A549 (cell line): ENCODE measurements around the gene EXOC3. TPM values are rescaled to one million over a fixed set of nuclear protein-coding genes. Genes with fewer than 3 reads are reported as not detected.
"Not testable (repeated sequence)": the region's sequence is repeated elsewhere in the genome, so short reads cannot be mapped to it uniquely, and the experiment has no call there.

Experiments
- ATAC-seq, 2 experiments: fragments of 200-7000 bp in 1 of 2; fragments of >200 bp in 1 of 2; cut with Nextera tagmentation in 1 of 2; cut with Tn5 transposase in 1 of 2; 3 replicates each; pipeline versions ENCODE4 v1.8.0 to v1.9.1; 2018 to 2020; ENCODE audit warnings: mild to moderate bottlenecking in 1 of 2, moderate library complexity in 1 of 2
- CTCF ChIA-PET: fragments of 300-600 bp; sonication (Branson Sonifier 250); formaldehyde crosslinking; extraction: SDS; loops from one replicate; lab custom pipeline; 2021; ENCODE audit warnings: antibody characterized with exemption, inconsistent platforms; lab: Yijun Ruan, JAX
- POLR2A ChIA-PET: fragments of 350-600 bp; formaldehyde crosslinking; extraction: SDS; loops from one replicate; lab custom pipeline; 2021; ENCODE audit warnings: antibody characterized with exemption, inconsistent platforms; lab: Yijun Ruan, JAX
- DNase-seq, 2 experiments: peaks; one replicate each; pipeline versions ENCODE4 v3.0.0 to v3.0.0-alpha.2; 2011 to 2016; ENCODE audit warnings: low read depth in 1 of 2, low spot score in 1 of 2
- FAIRE-seq: peaks from 2 replicates; lab custom pipeline; 2011; peaks lifted over from hg19 to GRCh38; lab: Jason Lieb, UNC
- H3K27ac ChIP-seq, 2 experiments: fragments of >200 bp; sonication (Bioruptor Twin); formaldehyde crosslinking; 3 replicates each; pipeline ENCODE4 v1.5.1; 2016 to 2017
- H3K4me1 ChIP-seq: fragments of >200 bp; sonication (Bioruptor Twin); formaldehyde crosslinking; 3 replicates; pipeline ENCODE4 v1.6.1; 2016
- H3K4me2 ChIP-seq: fragments of >200 bp; sonication (Bioruptor Twin); formaldehyde crosslinking; 3 replicates; pipeline ENCODE4 v1.6.1; 2016
- H3K4me3 ChIP-seq: fragments of >200 bp; sonication (Bioruptor Twin); formaldehyde crosslinking; 3 replicates; pipeline ENCODE4 v1.5.1; 2016
- H3K9me3 ChIP-seq: fragments of >200 bp; sonication (Bioruptor Twin); formaldehyde crosslinking; 3 replicates; pipeline ENCODE4 v1.6.1; 2016
- CBX8 ChIP-seq: fragments of 200-600 bp; sonication (generic); IDR thresholded peaks from 2 replicates; pipeline ENCODE4 v1.6.1; 2016
- CHD2 ChIP-seq: fragments of 150-350 bp; IDR thresholded peaks from 2 replicates; pipeline ENCODE4 v1.6.1; 2014; ENCODE audit warnings: low read length; ENCODE audit not compliant: partially characterized antibody
- EHMT2 ChIP-seq: fragments of 200-600 bp; sonication (generic); IDR thresholded peaks from 2 replicates; pipeline ENCODE4 v1.6.1; 2016; ENCODE audit warnings: antibody characterized with exemption, low read depth, mild to moderate bottlenecking, moderate library complexity
- HEYL ChIP-seq: fragments of 250-450 bp; sonication (Bioruptor Pico); IDR thresholded peaks from 2 replicates; pipeline ENCODE4 v1.8.0; 2021; ENCODE audit warnings: mild to moderate bottlenecking, moderate library complexity
- HOXA7 ChIP-seq: fragments of 250-450 bp; sonication (Bioruptor Pico); IDR thresholded peaks from 2 replicates; pipeline ENCODE4 v1.5.0; 2020; ENCODE audit warnings: mild to moderate bottlenecking, moderate library complexity
- HOXB5 ChIP-seq: fragments of 250-450 bp; sonication (Bioruptor Pico); IDR thresholded peaks from 2 replicates; pipeline ENCODE4 v1.5.0; 2020; ENCODE audit warnings: mild to moderate bottlenecking, moderate library complexity
- KDM1A ChIP-seq: fragments of 200-600 bp; sonication (generic); IDR thresholded peaks from 2 replicates; pipeline ENCODE4 v1.6.1; 2016; ENCODE audit warnings: low read depth, mild to moderate bottlenecking
- KDM5A ChIP-seq: fragments of 200-600 bp; sonication (generic); IDR thresholded peaks from 2 replicates; pipeline ENCODE4 v1.6.1; 2016; ENCODE audit warnings: antibody characterized with exemption, mild to moderate bottlenecking
- MAFK ChIP-seq: fragments of 450-650 bp; IDR thresholded peaks from 2 replicates; pipeline ENCODE4 v1.6.1; 2014; ENCODE audit not compliant: partially characterized antibody
- MAZ ChIP-seq: fragments of 150-350 bp; IDR thresholded peaks from 2 replicates; pipeline ENCODE4 v1.6.1; 2014; ENCODE audit warnings: antibody characterized with exemption, low read depth, low read length, borderline replicate concordance
- NPAS2 ChIP-seq: fragments of 250-450 bp; sonication (Bioruptor Pico); IDR thresholded peaks from 2 replicates; pipeline ENCODE4 v1.8.0; 2022; ENCODE audit warnings: mild to moderate bottlenecking, moderate library complexity, borderline replicate concordance
- PHF8 ChIP-seq: fragments of 200-600 bp; sonication (generic); IDR thresholded peaks from 2 replicates; pipeline ENCODE4 v1.6.1; 2016; ENCODE audit warnings: low read depth, mild to moderate bottlenecking, antibody characterized with exemption, moderate library complexity, borderline replicate concordance
- RARB ChIP-seq: fragments of 250-450 bp; sonication (Bioruptor Pico); IDR thresholded peaks from 2 replicates; pipeline ENCODE4 v1.8.0; 2021; ENCODE audit warnings: mild to moderate bottlenecking, moderate library complexity
- SREBF2 ChIP-seq: fragments of 450-650 bp; IDR thresholded peaks from 2 replicates; pipeline ENCODE4 v1.6.1; 2014; ENCODE audit warnings: mild to moderate bottlenecking, moderate library complexity
- TFCP2L1 ChIP-seq: fragments of 250-450 bp; sonication (Bioruptor Pico); IDR thresholded peaks from 2 replicates; pipeline ENCODE4 v1.5.0; 2021; ENCODE audit warnings: mild to moderate bottlenecking
- TP53 ChIP-seq: fragments of 250-450 bp; sonication (Bioruptor Pico); IDR thresholded peaks from 2 replicates; pipeline ENCODE4 v1.5.0; 2021; ENCODE audit warnings: mild to moderate bottlenecking, moderate library complexity
- ZFP36 ChIP-seq: fragments of 450-650 bp; IDR thresholded peaks from 2 replicates; pipeline ENCODE4 v1.6.1; 2014; ENCODE audit warnings: borderline replicate concordance; ENCODE audit not compliant: partially characterized antibody
- ZNF302 ChIP-seq: fragments of 250-450 bp; sonication (Bioruptor Pico); IDR thresholded peaks from 2 replicates; pipeline ENCODE4 v1.9.0; 2021; ENCODE audit warnings: inconsistent platforms, mild to moderate bottlenecking, moderate library complexity
- ZSCAN20 ChIP-seq: fragments of 250-450 bp; sonication (Bioruptor Pico); IDR thresholded peaks from 2 replicates; pipeline ENCODE4 v1.8.0; 2022; ENCODE audit warnings: mild to moderate bottlenecking, moderate library complexity
- WGBS: methylation state at CpG from one replicate; pipeline ENCODE4 v1.1.6; 2017; ENCODE audit errors: missing lambda C conversion rate; 5-methylcytosine and 5-hydroxymethylcytosine counted together
- polyA plus RNA-seq, 4 experiments: library from polyadenylated mRNA; depleted of rRNA in 3 of 4; stranded (reverse); fragments of >200 nt; fragmentation: RNase III in 1 of 4; extraction: RNeasy Plus Mini Kit Qiagen cat#74134 plus additional on column Dnase treatment in 1 of 4; gene quantifications; 2 replicates in 3 of 4; 3 replicates in 1 of 4; pipeline ENCODE4 v1.2.3, GENCODE V29; 2011 to 2017
- TF ChIP-seq, protein P1 (sequence below): fragments of 150-350 bp; IDR thresholded peaks from 2 replicates; pipeline ENCODE4 v1.6.1; 2014; ENCODE audit warnings: low read depth, mild to moderate bottlenecking, low read length
- TF ChIP-seq, protein P2 (sequence below): fragments of >200 bp; sonication (Bioruptor Twin); formaldehyde crosslinking; IDR thresholded peaks from 3 replicates; pipeline ENCODE4 v1.6.1; 2016

Gene EXOC3
- polyA plus RNA-seq, 2 of the 4 experiments (the other 2 are of a cell fraction): 20.0 to 33.6 TPM

GRCh38 chr5:396531-396961 is 46.4 kb upstream of the EXOC3 start:
- ChIA-PET CTCF (no interaction called here), POLR2A (no interaction called here)
- no peak for FAIRE-seq
- Histone ChIP-seq H3K4me3 (no peak overlapping the region), H3K4me1 (peaks cover 15% of the 10 kb centered on the region), H3K27ac (no peak overlapping the region), H3K9me3 (no peaks in the 10 kb centered on the region), H3K4me2 (no peak overlapping the region)
- WGBS: over 99% methylated on average over 7 of the region's 13 CpGs
- TF ChIP-seq KDM5A (no peak), PHF8 (no peak), CBX8 (no peak), KDM1A (no peak), TP53 (no peak), SREBF2 (no peak), ZSCAN20 (CRISPR knock-in tag) (no peak), EHMT2 (no peak), HOXA7 (CRISPR knock-in tag) (no peak), ZNF302 (CRISPR knock-in tag) (no peak), TFCP2L1 (CRISPR knock-in tag) (no peak), MAZ (no peak)
- TF ChIP-seq, protein P1, sequence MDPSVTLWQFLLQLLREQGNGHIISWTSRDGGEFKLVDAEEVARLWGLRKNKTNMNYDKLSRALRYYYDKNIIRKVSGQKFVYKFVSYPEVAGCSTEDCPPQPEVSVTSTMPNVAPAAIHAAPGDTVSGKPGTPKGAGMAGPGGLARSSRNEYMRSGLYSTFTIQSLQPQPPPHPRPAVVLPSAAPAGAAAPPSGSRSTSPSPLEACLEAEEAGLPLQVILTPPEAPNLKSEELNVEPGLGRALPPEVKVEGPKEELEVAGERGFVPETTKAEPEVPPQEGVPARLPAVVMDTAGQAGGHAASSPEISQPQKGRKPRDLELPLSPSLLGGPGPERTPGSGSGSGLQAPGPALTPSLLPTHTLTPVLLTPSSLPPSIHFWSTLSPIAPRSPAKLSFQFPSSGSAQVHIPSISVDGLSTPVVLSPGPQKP: no peak
- no peak for DNase-seq
- ATAC-seq: no peak

DNA sequence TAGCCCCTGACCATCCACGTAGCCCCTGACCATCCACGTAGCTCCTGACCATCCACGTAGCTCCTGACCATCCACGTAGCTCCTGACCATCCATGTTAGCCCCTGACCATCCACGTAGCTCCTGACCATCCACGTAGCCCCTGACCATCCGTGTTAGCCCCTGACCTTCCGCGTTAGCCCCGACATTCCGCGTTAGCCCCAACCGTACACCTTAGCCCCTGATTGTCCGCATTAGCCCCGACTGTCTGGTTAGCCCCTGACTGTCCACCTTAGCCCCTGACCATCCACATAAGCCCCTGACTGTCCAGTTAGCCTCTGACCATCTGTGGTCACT is 44.9 kb upstream of the EXOC3 start:
- FAIRE-seq, DNase-seq, H3K4me1 ChIP-seq, ATAC-seq, POLR2A ChIA-PET, H3K4me3 ChIP-seq, H3K4me2 ChIP-seq, H3K27ac ChIP-seq, H3K9me3 ChIP-seq: not testable (repeated sequence)
- CTCF ChIA-PET: interaction anchor here (1.6 kb wide), 1 partner anchor 15 kb away, joined by 3 read pairs; no protein-coding TSS in a partner anchor
- 97% methylated on average over 15 of the region's 15 CpGs for WGBS

DNA sequence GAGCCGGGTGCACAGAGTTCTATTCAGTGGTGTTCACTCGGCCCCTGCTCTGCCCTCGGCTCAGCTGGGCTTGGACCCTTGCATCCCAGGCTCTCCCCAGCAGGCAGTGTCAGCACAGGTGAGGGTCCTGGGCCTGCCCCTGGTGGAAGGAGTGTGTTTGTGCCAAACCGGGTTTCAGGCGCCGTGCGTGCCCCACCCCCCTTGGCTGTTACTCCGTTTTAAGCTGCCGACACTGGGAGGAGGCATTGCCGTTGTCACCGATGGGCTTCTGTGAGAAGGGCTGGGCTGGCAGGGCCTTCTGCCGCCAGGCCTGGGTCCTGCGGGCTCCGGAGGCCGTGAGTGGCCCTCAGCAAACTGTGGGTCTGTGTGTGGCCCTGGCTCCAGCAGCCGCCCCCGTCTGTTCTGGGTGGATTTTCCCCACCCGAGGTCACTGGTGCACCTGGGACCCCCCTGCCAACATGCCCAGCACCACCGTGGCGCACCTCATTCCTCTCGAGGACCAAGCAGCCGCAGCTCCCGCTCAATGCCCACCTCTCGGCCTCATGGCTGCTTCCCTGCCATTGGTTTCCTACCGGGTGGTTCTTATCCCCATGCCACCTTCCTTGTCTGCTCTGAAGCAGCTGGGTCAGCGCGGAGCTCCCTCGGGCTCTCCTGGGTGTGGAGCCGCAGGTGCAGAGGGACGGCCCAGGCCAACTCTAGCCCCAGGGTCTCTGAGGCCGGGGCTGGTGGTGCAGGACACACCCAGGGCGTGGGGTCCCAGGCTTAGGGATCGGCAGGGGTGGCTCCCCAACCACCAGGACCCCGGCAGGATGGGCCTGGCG is 44.3 kb upstream of the EXOC3 start:
- TF ChIP-seq HEYL (CRISPR knock-in tag) (no peak), CBX8 (no peak), HOXB5 (CRISPR knock-in tag) (no peak), KDM5A (no peak), RARB (CRISPR knock-in tag) (no peak), ZSCAN20 (CRISPR knock-in tag) (no peak), MAFK (no peak), CHD2 (no peak), ZFP36 (no peak), NPAS2 (CRISPR knock-in tag) (no peak)
- TF ChIP-seq, protein P2, sequence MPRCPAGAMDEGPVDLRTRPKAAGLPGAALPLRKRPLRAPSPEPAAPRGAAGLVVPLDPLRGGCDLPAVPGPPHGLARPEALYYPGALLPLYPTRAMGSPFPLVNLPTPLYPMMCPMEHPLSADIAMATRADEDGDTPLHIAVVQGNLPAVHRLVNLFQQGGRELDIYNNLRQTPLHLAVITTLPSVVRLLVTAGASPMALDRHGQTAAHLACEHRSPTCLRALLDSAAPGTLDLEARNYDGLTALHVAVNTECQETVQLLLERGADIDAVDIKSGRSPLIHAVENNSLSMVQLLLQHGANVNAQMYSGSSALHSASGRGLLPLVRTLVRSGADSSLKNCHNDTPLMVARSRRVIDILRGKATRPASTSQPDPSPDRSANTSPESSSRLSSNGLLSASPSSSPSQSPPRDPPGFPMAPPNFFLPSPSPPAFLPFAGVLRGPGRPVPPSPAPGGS: no peak
- TF ChIP-seq, protein P1: no peak
- no peak for FAIRE-seq
- CTCF ChIA-PET: interaction anchor here (1.2 to 1.6 kb wide), 2 partner anchors 16 to 21 kb away, joined by 3 read pairs; no protein-coding TSS in a partner anchor
- ATAC-seq: no peak
- H3K27ac ChIP-seq: no peak overlapping the region
- H3K9me3 ChIP-seq: no peaks in the 10 kb centered on the region
- POLR2A ChIA-PET: no interaction called here
- H3K4me3 ChIP-seq: no peak overlapping the region
- WGBS: 91% methylated on average over 25 of the region's 35 CpGs
- peaks cover 8% of the 10 kb centered on the region; the same call in 2 of the 3 replicates for H3K4me1 ChIP-seq
- no peak for DNase-seq
- no peak overlapping the region for H3K4me2 ChIP-seq
